Endothelial cell of hepatic sinusoid (primary cell): ENCODE data around the gene P3H2.

ENCODE experiments used
- in situ Hi-C: cut with HindIII; loops from 2 replicates; pipeline ENCODE4 v1.10.0; 2017; ENCODE audit warnings: low sequenced_read_pairs

The P3H2 gene

GRCh38 chr3:190058521-190059241 lies 62.0 kb downstream of the P3H2 start:
- in situ Hi-C loops, result loop anchor here (5.0 to 10.0 kb wide), 2 partner anchors 64 to 91 kb away; no protein-coding TSS in a partner anchor

- in situ Hi-C loops, result loop anchor here (5.0 to 10.0 kb wide), 2 partner anchors 62 to 89 kb away; no protein-coding TSS in a partner anchor
Observed at GRCh38 chr3:190056742-190057141, 64.0 kb downstream of the P3H2 start.

GRCh38 chr3:190055773-190056172 lies 64.9 kb downstream of the P3H2 start:
- in situ Hi-C loops, result loop anchor here (5.0 to 10.0 kb wide), 2 partner anchors 61 to 88 kb away; no protein-coding TSS in a partner anchor

- in situ Hi-C loops, result loop anchor here (10.0 kb wide), 1 partner anchor 59 kb away; no protein-coding TSS in a partner anchor
Observed at GRCh38 chr3:190053919-190054672, 66.6 kb downstream of the P3H2 start.

GRCh38 chr3:190051641-190052040 lies 69.1 kb downstream of the P3H2 start:
- in situ Hi-C loops, result loop anchor here (10.0 kb wide), 1 partner anchor 57 kb away; no protein-coding TSS in a partner anchor

- in situ Hi-C loops, result no loop called here
Observed at GRCh38 chr3:190048932-190049441, 71.7 kb downstream of the P3H2 start.

GRCh38 chr3:190044974-190045373 lies 75.7 kb downstream of the P3H2 start:
- in situ Hi-C loops, result no loop called here

- in situ Hi-C loops, result no loop called here
Observed at GRCh38 chr3:190044142-190044541, 76.6 kb downstream of the P3H2 start.

GRCh38 chr3:190043741-190044140 lies 77.0 kb downstream of the P3H2 start:
- in situ Hi-C loops, result no loop called here

GRCh38 chr3:190042558-190042957 lies 78.1 kb downstream of the P3H2 start:
- in situ Hi-C loops, result no loop called here

GRCh38 chr3:190041333-190042041 lies 79.2 kb downstream of the P3H2 start:
- in situ Hi-C loops, result no loop called here

GRCh38 chr3:190040145-190040544 lies 80.6 kb downstream of the P3H2 start:
- in situ Hi-C loops, result no loop called here

- in situ Hi-C loops, result no loop called here
Observed at GRCh38 chr3:190038050-190038933, 82.4 kb downstream of the P3H2 start.

GRCh38 chr3:190036631-190037030 lies 84.1 kb downstream of the P3H2 start:
- in situ Hi-C loops, result no loop called here

GRCh38 chr3:190034446-190034845 lies 86.3 kb downstream of the P3H2 start:
- in situ Hi-C loops, result no loop called here

- in situ Hi-C loops, result no loop called here
Observed at GRCh38 chr3:190032923-190033322, 87.8 kb downstream of the P3H2 start.

GRCh38 chr3:190031887-190032752 lies 88.6 kb downstream of the P3H2 start:
- in situ Hi-C loops, result no loop called here

- in situ Hi-C loops, result no loop called here
Observed at GRCh38 chr3:190027116-190027515, 93.6 kb downstream of the P3H2 start.

GRCh38 chr3:190026154-190026553 lies 94.5 kb downstream of the P3H2 start:
- in situ Hi-C loops, result no loop called here
